K562 (cell line): ENCODE data around the gene TXNDC9. TPM values are rescaled to one million over a fixed set of nuclear protein-coding genes. Genes with fewer than 3 reads are reported as not detected.
"Not testable (repeated sequence)": the region's sequence is repeated elsewhere in the genome, so short reads cannot be mapped to it uniquely, and the experiment has no call there.

Source experiments
- ATAC-seq: fragments of 200-7000 bp; cut with Tn5 transposase; 3 replicates; pipeline ENCODE4 v1.9.1; 2020; ENCODE audit warnings: moderate library complexity
- BruUV-seq: library from RNA; stranded (reverse); fragments of 400-500 nt; replicated peaks from 2 replicates; lab custom pipeline; 2021; lab: Mats Ljungman, UMichigan
- CTCF ChIA-PET: fragments of 300-600 bp; formaldehyde crosslinking; extraction: SDS; loops from one replicate; lab custom pipeline; 2021; ENCODE audit warnings: low intra/inter-chr PET ratio; lab: Yijun Ruan, JAX
- POLR2A ChIA-PET: fragments of 300-600, 350-650 bp; sonication (Branson Sonifier 250); formaldehyde crosslinking; extraction: SDS; loops from one replicate; lab custom pipeline; 2021; ENCODE audit warnings: antibody characterized with exemption, inconsistent platforms; lab: Yijun Ruan, JAX
- DNase-seq, 4 experiments: peaks; one replicate each; pipeline versions ENCODE4 v3.0.0 to v3.0.0-alpha.2; 2011 to 2018; ENCODE audit warnings: low spot score in 3 of 4, mixed read lengths in 3 of 4; ENCODE audit errors: extremely low read depth in 1 of 4
- FAIRE-seq: peaks from 2 replicates; lab custom pipeline; 2011; peaks lifted over from hg19 to GRCh38; lab: Jason Lieb, UNC
- H2AFZ ChIP-seq: 2 replicates; pipeline ENCODE4 v1.6.0; 2011; ENCODE audit warnings: low read depth, low read length, control low read depth, inconsistent platforms
- H3K27ac ChIP-seq: fragments of 200-600 bp; 3 replicates; pipeline ENCODE4 v1.8.0; 2011; ENCODE audit warnings: low read depth, mild to moderate bottlenecking, control low read depth, inconsistent platforms, low read length, moderate library complexity, mixed read lengths; ENCODE audit errors: extremely low read depth
- H3K27me3 ChIP-seq, 2 experiments: fragments of 300-600 bp in 1 of 2; 2 replicates in 1 of 2; 3 replicates in 1 of 2; pipeline versions ENCODE4 v1.6.0 to v1.8.0; 2011; ENCODE audit warnings: inconsistent platforms in 2 of 2, low read length in 2 of 2, mild to moderate bottlenecking in 1 of 2, mixed read lengths in 1 of 2, moderate library complexity in 1 of 2; ENCODE audit not compliant: control insufficient read depth in 2 of 2, insufficient read depth in 2 of 2
- H3K36me3 ChIP-seq: fragments of 300-600 bp; 3 replicates; pipeline ENCODE4 v1.8.0; 2011; ENCODE audit warnings: mild to moderate bottlenecking, low read length, inconsistent platforms; ENCODE audit not compliant: control insufficient read depth, insufficient read depth
- H3K4me1 ChIP-seq, 2 experiments: fragments of 200-600 bp in 1 of 2; replicated peaks in 1 of 2; 2 replicates in 1 of 2; 3 replicates in 1 of 2; pipeline versions ENCODE4 v1.5.1 to v1.8.0; 2011; ENCODE audit warnings: inconsistent platforms in 2 of 2, low read length in 2 of 2, mild to moderate bottlenecking in 1 of 2, mixed read lengths in 1 of 2, moderate library complexity in 1 of 2; ENCODE audit not compliant: control insufficient read depth in 2 of 2, insufficient read depth in 2 of 2
- H3K4me2 ChIP-seq: 2 replicates; pipeline ENCODE4 v1.6.1; 2011; ENCODE audit warnings: low read length, control low read depth, inconsistent platforms, mixed read lengths; ENCODE audit not compliant: insufficient read depth
- H3K4me3 ChIP-seq: fragments of 200-600 bp; sonication (generic), shearing (Covaris generic); 2 replicates; pipeline ENCODE4 v1.5.1; 2016; ENCODE audit warnings: control low read depth, inconsistent platforms
- H3K79me2 ChIP-seq: fragments of 200-600 bp; 3 replicates; pipeline ENCODE4 v1.8.0; 2011; ENCODE audit warnings: low read length, inconsistent platforms; ENCODE audit not compliant: control insufficient read depth, insufficient read depth
- H3K9ac ChIP-seq, 2 experiments: 2 replicates each; pipeline versions ENCODE4 v1.6.0 to v1.6.1; 2011; ENCODE audit warnings: low read depth in 2 of 2, low read length in 2 of 2, control low read depth in 1 of 2, inconsistent platforms in 1 of 2, mild to moderate bottlenecking in 1 of 2, mixed read lengths in 1 of 2; ENCODE audit not compliant: insufficient read depth in 1 of 2
- H3K9me1 ChIP-seq: one replicate; pipeline ENCODE4 v1.6.0; 2011; ENCODE audit warnings: inconsistent platforms, mild to moderate bottlenecking, low read length, moderate library complexity; ENCODE audit not compliant: control insufficient read depth, insufficient read depth
- H3K9me3 ChIP-seq: replicated peaks from 2 replicates; pipeline ENCODE4 v1.5.1; 2011; ENCODE audit warnings: low read depth, low read length, inconsistent platforms; ENCODE audit not compliant: control insufficient read depth, insufficient read depth
- H4K20me1 ChIP-seq: replicated peaks from 2 replicates; pipeline ENCODE4 v1.6.1; 2011; ENCODE audit warnings: low read length, inconsistent platforms, mixed read lengths; ENCODE audit not compliant: control insufficient read depth, insufficient read depth
- FOXK1 ChIP-seq: sonication (generic); formaldehyde crosslinking; IDR thresholded peaks from 2 replicates; pipeline ENCODE4 v1.8.0; 2022; ENCODE audit warnings: missing genetic modification reagents, mild to moderate bottlenecking, borderline replicate concordance
- HDAC2 ChIP-seq: fragments of 450-650 bp; IDR thresholded peaks from 2 replicates; pipeline ENCODE4 v1.6.1; 2016; ENCODE audit warnings: mild to moderate bottlenecking
- MEIS2 ChIP-seq: fragments of 450-650 bp; IDR thresholded peaks from 2 replicates; pipeline ENCODE4 v1.6.1; 2014; ENCODE audit warnings: mild to moderate bottlenecking; ENCODE audit not compliant: partially characterized antibody
- PHF20 ChIP-seq: fragments of 450-650 bp; IDR thresholded peaks from 2 replicates; pipeline ENCODE4 v1.6.1; 2018; ENCODE audit not compliant: partially characterized antibody
- SMAD1 ChIP-seq: fragments of 150-350 bp; IDR thresholded peaks from 2 replicates; pipeline ENCODE4 v1.6.1; 2014; ENCODE audit warnings: low read length, low read depth; ENCODE audit not compliant: partially characterized antibody
- ZNF384 ChIP-seq: IDR thresholded peaks from 2 replicates; pipeline ENCODE4 v1.6.1; 2012; ENCODE audit warnings: low read depth, low read length, improper control_type of control experiment
- ZNF696 ChIP-seq: fragments of 250-450 bp; sonication (Bioruptor Pico); conservative IDR thresholded peaks from 2 replicates; pipeline ENCODE4 v1.4.0; 2020; ENCODE audit warnings: mild to moderate bottlenecking, moderate library complexity
- ZNF699 ChIP-seq: fragments of 250-450 bp; sonication (Bioruptor Pico); IDR thresholded peaks from 2 replicates; pipeline ENCODE4 v1.8.0; 2021; ENCODE audit warnings: mild to moderate bottlenecking, moderate library complexity; ENCODE audit not compliant: insufficient replicate concordance
- ZNF79 ChIP-seq: fragments of 250-450 bp; sonication (Bioruptor Pico); IDR thresholded peaks from 2 replicates; pipeline ENCODE4 v1.4.0; 2020; ENCODE audit warnings: low read depth, mild to moderate bottlenecking, moderate library complexity
- WGBS: fragments of 100-300 bp; shearing (Covaris generic); methylation state at CpG from one replicate; pipeline ENCODE4 v1.1.6; 2016; ENCODE audit warnings: low coverage, mixed read lengths; ENCODE audit not compliant: insufficient coverage; ENCODE audit errors: missing lambda C conversion rate; 5-methylcytosine and 5-hydroxymethylcytosine counted together
- in situ Hi-C: fragments of 300-500 bp; cut with MboI; formaldehyde crosslinking; loops from 4 replicates; pipeline ENCODE4 v1.15.0; 2018; ENCODE audit warnings: inconsistent platforms, mixed read lengths
- intact Hi-C: fragments of 100-400 bp; cut with micrococcal nuclease; formaldehyde crosslinking; loops from 2 replicates; pipeline ENCODE4 v1.14.2; 2022
- polyA plus RNA-seq, 8 experiments: library from polyadenylated mRNA; depleted of rRNA in 4 of 8; stranded (reverse) in 5 of 8; unstranded in 3 of 8; fragments of >200 nt; fragmentation: Nextera tagmentation in 2 of 8; fragmentation: Illumina TruSeq in 1 of 8; extraction: Ambion mirVana in 2 of 8; extraction: Trizol in 1 of 8; gene quantifications; 2 replicates each; pipeline versions ENCODE4 v1.2.1 to v1.2.3, GENCODE V29; 2011 to 2014; ENCODE audit warnings: inconsistent platforms in 1 of 8, missing spikeins in 1 of 8
- total RNA-seq, 7 experiments: library from RNA; depleted of rRNA in 6 of 7; stranded (reverse); fragments of >200 nt in 6 of 7; fragmentation: Illumina TruSeq in 2 of 7; extraction: Trizol in 2 of 7; gene quantifications; 2 replicates each; pipeline versions ENCODE4 v1.2.1 to v1.2.3, GENCODE V29; 2011 to 2021; ENCODE audit warnings: low replicate concordance in 1 of 7
- TF ChIP-seq, protein P1 (sequence below): IDR thresholded peaks from 3 replicates; pipeline ENCODE4 v1.6.1; 2011; ENCODE audit warnings: borderline replicate concordance, mild to moderate bottlenecking; ENCODE audit not compliant: insufficient read length, insufficient read depth
- TF ChIP-seq, protein P2 (sequence below): sonication (generic); formaldehyde crosslinking; IDR thresholded peaks from 2 replicates; pipeline ENCODE4 v1.8.0; 2023; ENCODE audit warnings: mild to moderate bottlenecking, missing genetic modification reagents

The TXNDC9 gene
- total and polyA plus RNA-seq, 9 of the 15 experiments (the other 6 are each of a cell fraction or from before 2014, with no cell fraction given): 37.5 to 211 (median 65.5) TPM

DNA sequence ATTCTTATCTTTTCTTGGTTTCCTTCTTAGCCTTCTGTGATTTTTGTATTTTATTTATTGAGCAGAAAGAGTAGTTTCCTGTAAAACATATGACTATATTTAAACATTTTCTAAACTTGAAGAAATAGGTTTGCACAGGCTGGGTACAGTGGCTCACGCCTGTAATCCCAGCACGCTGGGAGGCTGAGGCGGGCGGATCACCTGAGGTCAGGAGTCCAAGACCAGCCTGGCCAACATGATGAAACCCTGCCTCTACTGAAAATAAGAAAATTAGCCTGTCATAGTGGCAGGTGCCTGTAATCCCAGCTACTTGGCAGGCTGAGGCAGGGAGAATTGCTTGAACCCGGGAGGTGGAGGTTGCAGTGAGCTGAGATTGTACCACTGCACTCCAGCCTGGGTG is 32.7 kb upstream of the TXNDC9 start:
- H3K9me3 ChIP-seq, H2AFZ ChIP-seq, POLR2A ChIA-PET, in situ Hi-C loops, FAIRE-seq, H3K27ac ChIP-seq, H3K27me3 ChIP-seq, BruUV-seq, H4K20me1 ChIP-seq, H3K4me2 ChIP-seq, H3K9ac ChIP-seq, H3K4me1 ChIP-seq, DNase-seq, H3K4me3 ChIP-seq, ATAC-seq, CTCF ChIA-PET, intact Hi-C loops, H3K9me1 ChIP-seq: not testable (repeated sequence)
- H3K36me3 ChIP-seq: peaks cover 96% of the 10 kb centered on the region
- WGBS: 100% methylated on average over 5 of the region's 5 CpGs
- H3K79me2 ChIP-seq: peaks cover 20% of the 10 kb centered on the region

DNA sequence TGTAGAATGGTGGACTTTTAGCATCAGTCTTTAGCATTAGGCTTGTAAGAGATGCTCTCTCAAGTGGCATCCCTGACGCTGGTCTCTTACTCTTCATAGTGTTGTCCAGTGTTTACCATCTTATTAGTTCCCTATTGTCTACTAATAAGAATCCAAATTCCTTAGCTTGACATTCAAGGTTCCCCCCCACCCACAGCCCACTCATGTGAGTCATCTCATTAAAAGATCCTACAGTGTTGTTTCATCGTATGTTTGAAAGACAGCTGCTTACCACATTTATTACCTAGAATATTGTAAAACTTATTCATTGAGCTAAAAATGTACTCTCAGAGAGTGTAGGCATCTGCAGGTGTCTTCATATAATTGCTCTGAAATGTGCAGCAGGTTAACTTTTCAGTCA is 29.5 kb upstream of the TXNDC9 start:
- Histone ChIP-seq H3K4me3 (no peak overlapping the region), H3K9me1 (no peaks in the 10 kb centered on the region), H3K4me2 (no peak overlapping the region), H2AFZ (no peak overlapping the region), H3K36me3 (peaks cover 93% of the 10 kb centered on the region), H3K79me2 (peaks cover 23% of the 10 kb centered on the region; the same call in 2 of the 3 replicates), H3K27ac (no peak overlapping the region), H4K20me1 (no peaks in the 10 kb centered on the region), H3K27me3 (no peaks in the 10 kb centered on the region), H3K9me3 (no peaks in the 10 kb centered on the region), H3K9ac (no peak overlapping the region), H3K4me1 (no peaks in the 10 kb centered on the region)
- DNase-seq (no peak), FAIRE-seq (no peak), ATAC-seq (no peak)
- ChIA-PET CTCF (no interaction called here), POLR2A (interaction anchor here (0.7 to 1.6 kb wide), 4 partner anchors 8 to 27 kb away, joined by 3 to 5 read pairs (median 4); no protein-coding TSS in a partner anchor)
- WGBS: 41% methylated on average over 2 of the region's 2 CpGs
- in situ Hi-C loops: no loop called here
- BruUV-seq: no TSS peak
- intact Hi-C loops: no loop called here
- no peak for TF ChIP-seq HDAC2
- TF ChIP-seq SMAD1: no peak
- TF ChIP-seq, protein P1, sequence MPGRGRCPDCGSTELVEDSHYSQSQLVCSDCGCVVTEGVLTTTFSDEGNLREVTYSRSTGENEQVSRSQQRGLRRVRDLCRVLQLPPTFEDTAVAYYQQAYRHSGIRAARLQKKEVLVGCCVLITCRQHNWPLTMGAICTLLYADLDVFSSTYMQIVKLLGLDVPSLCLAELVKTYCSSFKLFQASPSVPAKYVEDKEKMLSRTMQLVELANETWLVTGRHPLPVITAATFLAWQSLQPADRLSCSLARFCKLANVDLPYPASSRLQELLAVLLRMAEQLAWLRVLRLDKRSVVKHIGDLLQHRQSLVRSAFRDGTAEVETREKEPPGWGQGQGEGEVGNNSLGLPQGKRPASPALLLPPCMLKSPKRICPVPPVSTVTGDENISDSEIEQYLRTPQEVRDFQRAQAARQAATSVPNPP: no peak
- TF ChIP-seq MEIS2: no peak
- TF ChIP-seq ZNF696 (CRISPR knock-in tag): no peak
- TF ChIP-seq ZNF79 (CRISPR knock-in tag): no peak
- TF ChIP-seq, protein P2, sequence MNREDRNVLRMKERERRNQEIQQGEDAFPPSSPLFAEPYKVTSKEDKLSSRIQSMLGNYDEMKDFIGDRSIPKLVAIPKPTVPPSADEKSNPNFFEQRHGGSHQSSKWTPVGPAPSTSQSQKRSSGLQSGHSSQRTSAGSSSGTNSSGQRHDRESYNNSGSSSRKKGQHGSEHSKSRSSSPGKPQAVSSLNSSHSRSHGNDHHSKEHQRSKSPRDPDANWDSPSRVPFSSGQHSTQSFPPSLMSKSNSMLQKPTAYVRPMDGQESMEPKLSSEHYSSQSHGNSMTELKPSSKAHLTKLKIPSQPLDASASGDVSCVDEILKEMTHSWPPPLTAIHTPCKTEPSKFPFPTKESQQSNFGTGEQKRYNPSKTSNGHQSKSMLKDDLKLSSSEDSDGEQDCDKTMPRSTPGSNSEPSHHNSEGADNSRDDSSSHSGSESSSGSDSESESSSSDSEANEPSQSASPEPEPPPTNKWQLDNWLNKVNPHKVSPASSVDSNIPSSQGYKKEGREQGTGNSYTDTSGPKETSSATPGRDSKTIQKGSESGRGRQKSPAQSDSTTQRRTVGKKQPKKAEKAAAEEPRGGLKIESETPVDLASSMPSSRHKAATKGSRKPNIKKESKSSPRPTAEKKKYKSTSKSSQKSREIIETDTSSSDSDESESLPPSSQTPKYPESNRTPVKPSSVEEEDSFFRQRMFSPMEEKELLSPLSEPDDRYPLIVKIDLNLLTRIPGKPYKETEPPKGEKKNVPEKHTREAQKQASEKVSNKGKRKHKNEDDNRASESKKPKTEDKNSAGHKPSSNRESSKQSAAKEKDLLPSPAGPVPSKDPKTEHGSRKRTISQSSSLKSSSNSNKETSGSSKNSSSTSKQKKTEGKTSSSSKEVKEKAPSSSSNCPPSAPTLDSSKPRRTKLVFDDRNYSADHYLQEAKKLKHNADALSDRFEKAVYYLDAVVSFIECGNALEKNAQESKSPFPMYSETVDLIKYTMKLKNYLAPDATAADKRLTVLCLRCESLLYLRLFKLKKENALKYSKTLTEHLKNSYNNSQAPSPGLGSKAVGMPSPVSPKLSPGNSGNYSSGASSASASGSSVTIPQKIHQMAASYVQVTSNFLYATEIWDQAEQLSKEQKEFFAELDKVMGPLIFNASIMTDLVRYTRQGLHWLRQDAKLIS (CRISPR knock-in tag): no peak
- TF ChIP-seq ZNF699 (CRISPR knock-in tag): no peak
- TF ChIP-seq FOXK1 (CRISPR knock-in tag): no peak
- TF ChIP-seq PHF20: no peak
- no peak for TF ChIP-seq ZNF384
